Ishikawa (cell line): ENCODE data around the gene APOC4.

Source experiments
- CEBPB ChIP-seq: IDR thresholded peaks from 2 replicates; pipeline ENCODE4 v1.6.1; 2012
- CREB1 ChIP-seq: IDR thresholded peaks from 2 replicates; pipeline ENCODE4 v1.6.1; 2012; ENCODE audit warnings: low read depth
- EGR1 ChIP-seq: IDR thresholded peaks from 2 replicates; pipeline ENCODE4 v1.6.1; 2012
- EP300 ChIP-seq: IDR thresholded peaks from 2 replicates; pipeline ENCODE4 v1.6.1; 2012; ENCODE audit warnings: borderline replicate concordance
- FOXM1 ChIP-seq: IDR thresholded peaks from 2 replicates; pipeline ENCODE4 v1.6.1; 2012; ENCODE audit warnings: low read depth, borderline replicate concordance
- NFIC ChIP-seq: IDR thresholded peaks from 2 replicates; pipeline ENCODE4 v1.6.1; 2012
- RAD21 ChIP-seq: IDR thresholded peaks from 2 replicates; pipeline ENCODE4 v1.6.1; 2012; ENCODE audit warnings: low read depth
- TAF1 ChIP-seq: IDR thresholded peaks from 2 replicates; pipeline ENCODE4 v1.6.1; 2012; ENCODE audit warnings: low read depth, mild to moderate bottlenecking
- TCF12 ChIP-seq: IDR thresholded peaks from 2 replicates; pipeline ENCODE4 v1.6.1; 2012; ENCODE audit warnings: low read depth
- TEAD4 ChIP-seq: IDR thresholded peaks from 2 replicates; pipeline ENCODE4 v1.6.1; 2012
- YY1 ChIP-seq: IDR thresholded peaks from 2 replicates; pipeline ENCODE4 v1.6.1; 2012; ENCODE audit warnings: low read depth
- ZBTB7A ChIP-seq: IDR thresholded peaks from 2 replicates; pipeline ENCODE4 v1.6.1; 2012; ENCODE audit warnings: low read depth
- TF ChIP-seq, protein P1 (sequence below): IDR thresholded peaks from 2 replicates; pipeline ENCODE4 v1.6.1; 2012
- TF ChIP-seq, protein P2 (sequence below): IDR thresholded peaks from 2 replicates; pipeline ENCODE4 v1.6.1; 2012; ENCODE audit warnings: low read depth, mild to moderate bottlenecking
- TF ChIP-seq, protein P3 (sequence below): IDR thresholded peaks from 2 replicates; pipeline ENCODE4 v1.6.1; 2012

The APOC4 gene

DNA sequence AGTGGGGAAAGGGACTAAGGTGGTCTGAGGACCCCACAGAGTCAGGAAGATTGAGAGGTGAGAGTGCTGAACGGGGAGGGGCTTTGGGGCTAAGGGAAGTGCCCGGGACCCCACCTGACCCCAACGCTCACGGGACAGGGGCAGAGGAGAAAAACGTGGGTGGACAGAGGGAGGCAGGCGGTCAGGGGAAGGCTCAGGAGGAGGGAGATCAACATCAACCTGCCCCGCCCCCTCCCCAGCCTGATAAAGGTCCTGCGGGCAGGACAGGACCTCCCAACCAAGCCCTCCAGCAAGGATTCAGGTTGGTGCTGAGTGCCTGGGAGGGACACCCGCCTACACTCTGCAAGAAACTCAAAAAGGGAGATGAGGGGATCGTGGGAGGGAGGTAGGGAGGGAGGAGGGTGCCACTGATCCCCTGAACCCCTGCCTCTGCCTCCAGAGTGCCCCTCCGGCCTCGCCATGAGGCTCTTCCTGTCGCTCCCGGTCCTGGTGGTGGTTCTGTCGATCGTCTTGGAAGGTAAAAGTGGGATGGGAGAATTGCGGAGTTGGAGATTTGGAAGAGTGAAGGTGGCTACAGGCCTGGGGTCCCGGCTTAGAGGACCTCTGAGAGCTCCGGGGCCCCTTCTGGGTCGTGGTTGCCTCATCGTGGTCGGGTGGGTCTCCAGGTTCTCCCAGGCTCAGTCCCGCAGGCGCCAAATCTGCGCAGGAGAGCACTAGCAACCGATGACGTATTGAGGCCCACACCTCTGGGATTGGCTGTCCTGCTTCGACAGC lies 27.4 kb upstream of the APOC4 start, which contains the start of gene APOC1:
APOC1 (plus strand) TSS at position 176 of the 774 bp plus-strand sequence; CDS start at position 460, 284 bp downstream.
- TF ChIP-seq ZBTB7A (peak; percentile 54; the same call in 1 of the 2 replicates), CREB1 (peak; percentile 90)

DNA sequence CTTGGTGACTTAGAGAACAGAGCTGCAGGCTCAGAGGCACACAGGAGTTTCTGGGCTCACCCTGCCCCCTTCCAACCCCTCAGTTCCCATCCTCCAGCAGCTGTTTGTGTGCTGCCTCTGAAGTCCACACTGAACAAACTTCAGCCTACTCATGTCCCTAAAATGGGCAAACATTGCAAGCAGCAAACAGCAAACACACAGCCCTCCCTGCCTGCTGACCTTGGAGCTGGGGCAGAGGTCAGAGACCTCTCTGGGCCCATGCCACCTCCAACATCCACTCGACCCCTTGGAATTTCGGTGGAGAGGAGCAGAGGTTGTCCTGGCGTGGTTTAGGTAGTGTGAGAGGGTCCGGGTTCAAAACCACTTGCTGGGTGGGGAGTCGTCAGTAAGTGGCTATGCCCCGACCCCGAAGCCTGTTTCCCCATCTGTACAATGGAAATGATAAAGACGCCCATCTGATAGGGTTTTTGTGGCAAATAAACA lies 17.8 kb upstream of the APOC4 start:
- TF ChIP-seq YY1 (no peak), TAF1 (no peak), NFIC (no peak), CEBPB (no peak), CREB1 (no peak), EP300 (no peak), RAD21 (no peak), FOXM1 (no peak), TCF12 (no peak), EGR1 (no peak), ZBTB7A (no peak)
- TF ChIP-seq, protein P1, sequence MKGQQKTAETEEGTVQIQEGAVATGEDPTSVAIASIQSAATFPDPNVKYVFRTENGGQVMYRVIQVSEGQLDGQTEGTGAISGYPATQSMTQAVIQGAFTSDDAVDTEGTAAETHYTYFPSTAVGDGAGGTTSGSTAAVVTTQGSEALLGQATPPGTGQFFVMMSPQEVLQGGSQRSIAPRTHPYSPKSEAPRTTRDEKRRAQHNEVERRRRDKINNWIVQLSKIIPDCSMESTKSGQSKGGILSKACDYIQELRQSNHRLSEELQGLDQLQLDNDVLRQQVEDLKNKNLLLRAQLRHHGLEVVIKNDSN = no peak
- TF ChIP-seq, protein P2, sequence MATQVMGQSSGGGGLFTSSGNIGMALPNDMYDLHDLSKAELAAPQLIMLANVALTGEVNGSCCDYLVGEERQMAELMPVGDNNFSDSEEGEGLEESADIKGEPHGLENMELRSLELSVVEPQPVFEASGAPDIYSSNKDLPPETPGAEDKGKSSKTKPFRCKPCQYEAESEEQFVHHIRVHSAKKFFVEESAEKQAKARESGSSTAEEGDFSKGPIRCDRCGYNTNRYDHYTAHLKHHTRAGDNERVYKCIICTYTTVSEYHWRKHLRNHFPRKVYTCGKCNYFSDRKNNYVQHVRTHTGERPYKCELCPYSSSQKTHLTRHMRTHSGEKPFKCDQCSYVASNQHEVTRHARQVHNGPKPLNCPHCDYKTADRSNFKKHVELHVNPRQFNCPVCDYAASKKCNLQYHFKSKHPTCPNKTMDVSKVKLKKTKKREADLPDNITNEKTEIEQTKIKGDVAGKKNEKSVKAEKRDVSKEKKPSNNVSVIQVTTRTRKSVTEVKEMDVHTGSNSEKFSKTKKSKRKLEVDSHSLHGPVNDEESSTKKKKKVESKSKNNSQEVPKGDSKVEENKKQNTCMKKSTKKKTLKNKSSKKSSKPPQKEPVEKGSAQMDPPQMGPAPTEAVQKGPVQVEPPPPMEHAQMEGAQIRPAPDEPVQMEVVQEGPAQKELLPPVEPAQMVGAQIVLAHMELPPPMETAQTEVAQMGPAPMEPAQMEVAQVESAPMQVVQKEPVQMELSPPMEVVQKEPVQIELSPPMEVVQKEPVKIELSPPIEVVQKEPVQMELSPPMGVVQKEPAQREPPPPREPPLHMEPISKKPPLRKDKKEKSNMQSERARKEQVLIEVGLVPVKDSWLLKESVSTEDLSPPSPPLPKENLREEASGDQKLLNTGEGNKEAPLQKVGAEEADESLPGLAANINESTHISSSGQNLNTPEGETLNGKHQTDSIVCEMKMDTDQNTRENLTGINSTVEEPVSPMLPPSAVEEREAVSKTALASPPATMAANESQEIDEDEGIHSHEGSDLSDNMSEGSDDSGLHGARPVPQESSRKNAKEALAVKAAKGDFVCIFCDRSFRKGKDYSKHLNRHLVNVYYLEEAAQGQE = no peak
- TF ChIP-seq, protein P3, sequence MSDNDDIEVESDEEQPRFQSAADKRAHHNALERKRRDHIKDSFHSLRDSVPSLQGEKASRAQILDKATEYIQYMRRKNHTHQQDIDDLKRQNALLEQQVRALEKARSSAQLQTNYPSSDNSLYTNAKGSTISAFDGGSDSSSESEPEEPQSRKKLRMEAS = no peak

DNA sequence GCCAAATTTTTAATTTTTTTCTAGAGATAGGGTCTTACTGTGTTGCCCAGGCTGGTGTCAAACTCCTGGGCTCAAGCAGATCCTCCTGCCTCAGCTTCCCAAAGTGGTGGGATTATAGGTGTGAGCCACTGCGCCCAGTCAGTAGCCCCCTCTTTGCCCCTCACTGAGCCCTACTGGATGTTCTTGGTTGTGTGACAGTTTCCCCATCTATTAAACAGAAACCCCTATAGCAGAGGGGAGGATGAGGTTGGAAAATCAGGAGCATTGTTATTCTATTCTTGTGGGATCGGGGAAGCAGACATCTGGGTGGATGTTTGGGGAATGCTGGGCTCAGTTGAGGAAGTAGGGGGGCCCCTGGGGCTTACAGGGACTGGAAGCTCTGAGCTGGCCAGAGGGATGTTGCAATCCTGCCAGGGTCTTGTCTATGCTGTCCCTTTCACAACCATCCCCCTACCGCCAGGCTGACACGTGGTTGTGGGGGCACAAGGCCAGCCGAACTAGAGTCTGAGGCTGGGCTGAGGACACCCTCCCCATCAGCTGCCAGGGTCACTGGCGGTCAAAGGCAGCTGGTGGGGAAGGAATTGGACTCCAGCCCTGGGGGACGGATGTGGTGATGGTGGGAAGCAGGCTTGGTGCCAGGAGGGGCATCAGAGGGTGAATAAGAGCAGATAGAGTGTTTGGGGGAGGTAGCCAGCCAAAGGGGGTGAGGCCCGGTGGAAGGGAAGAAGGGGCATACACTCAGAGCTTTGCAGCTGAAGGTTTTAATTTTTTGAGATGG lies 16.7 kb upstream of the APOC4 start:
- TF ChIP-seq RAD21 (no peak), YY1 (no peak), FOXM1 (no peak), TAF1 (no peak), NFIC (no peak), CREB1 (no peak), TEAD4 (no peak), ZBTB7A (no peak), TCF12 (no peak), EGR1 (no peak)
- TF ChIP-seq, protein P2 = no peak
- TF ChIP-seq, protein P3 = no peak
- TF ChIP-seq, protein P1 = no peak

DNA sequence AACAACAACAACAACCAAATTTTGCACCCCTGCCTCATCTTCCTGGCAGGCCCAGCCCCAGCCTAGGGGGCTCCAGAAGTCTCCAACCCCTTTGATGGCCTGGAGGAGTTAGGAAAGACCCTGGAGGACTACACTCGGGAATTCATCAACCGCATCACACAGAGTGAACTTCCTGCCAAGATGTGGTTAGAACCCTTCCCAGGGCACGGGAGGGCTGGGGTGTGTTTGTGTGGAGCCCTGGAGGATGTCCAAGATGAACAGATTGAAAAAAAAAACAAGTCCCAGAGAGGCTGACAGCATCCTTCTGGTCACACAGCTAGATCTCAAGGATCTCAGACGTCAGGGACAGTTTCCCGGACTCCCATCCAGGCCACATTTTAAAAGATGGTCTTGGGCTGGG lies 14.3 kb upstream of the APOC4 start:
- TF ChIP-seq EP300 (no peak), TAF1 (no peak), CREB1 (no peak), YY1 (no peak), FOXM1 (no peak), ZBTB7A (no peak), NFIC (no peak), CEBPB (no peak), TEAD4 (no peak), TCF12 (no peak), EGR1 (no peak), RAD21 (no peak)
- TF ChIP-seq, protein P3 = no peak
- TF ChIP-seq, protein P1 = no peak
- TF ChIP-seq, protein P2 = no peak
